Upper lobe of left lung (tissue), 6 donors: ENCODE results near the gene AR. TPM values are rescaled to one million over a fixed set of nuclear protein-coding genes. Genes with fewer than 3 reads are reported as not detected.

Experiments
- ATAC-seq, 2 donors: fragments of 200-7000 bp; cut with Tn5 transposase; one replicate each; pipeline ENCODE4 v1.9.1; 2022; ENCODE audit warnings: mild to moderate bottlenecking in 2 of 2, moderate library complexity in 2 of 2; ENCODE audit not compliant: low FRiP score in 2 of 2
- DNase-seq, 2 donors: peaks; one replicate each; pipeline ENCODE4 v3.0.0-alpha.2; 2019 to 2020
- H3K27ac ChIP-seq, 4 donors: fragments of 200-600 bp; sonication (generic); one replicate each; pipeline ENCODE4 v1.5.1; 2016 to 2019
- H3K27me3 ChIP-seq, 4 donors: fragments of 200-600 bp; sonication (generic); one replicate each; pipeline ENCODE4 v1.5.1; 2017 to 2019
- H3K36me3 ChIP-seq, 4 donors: fragments of 200-600 bp; sonication (generic); one replicate each; pipeline ENCODE4 v1.5.1; 2016 to 2019
- H3K4me1 ChIP-seq, 4 donors: fragments of 200-600 bp; sonication (generic); one replicate each; pipeline ENCODE4 v1.5.1; 2018 to 2019
- H3K4me3 ChIP-seq, 4 donors: fragments of 200-600 bp; sonication (generic); one replicate each; pipeline ENCODE4 v1.5.1; 2017 to 2019; ENCODE audit warnings: mild to moderate bottlenecking in 2 of 4, moderate library complexity in 1 of 4
- H3K9me3 ChIP-seq, 4 donors: fragments of 200-600 bp; sonication (generic); one replicate each; pipeline ENCODE4 v1.5.1; 2018 to 2019
- CTCF ChIP-seq, 6 experiments: fragments of 450-650 bp in 4 of 6; fragments of 200-600 bp in 2 of 6; sonication (generic) in 2 of 6; IDR thresholded peaks; one replicate each; pipeline ENCODE4 v1.5.1; 2016 to 2019; ENCODE audit warnings: antibody characterized with exemption in 6 of 6
- EP300 ChIP-seq, 4 donors: sonication (generic); formaldehyde crosslinking; IDR thresholded peaks; one replicate each; pipeline ENCODE4 v1.5.1; 2017; ENCODE audit warnings: antibody characterized with exemption in 4 of 4, control low read depth in 2 of 4
- POLR2A ChIP-seq, 4 donors: fragments of 450-650 bp; IDR thresholded peaks; one replicate each; pipeline ENCODE4 v1.5.1; 2016 to 2017; ENCODE audit warnings: antibody characterized with exemption in 4 of 4, mild to moderate bottlenecking in 2 of 4
- POLR2AphosphoS5 ChIP-seq, 2 donors: sonication (generic); formaldehyde crosslinking; IDR thresholded peaks; one replicate each; pipeline ENCODE4 v1.5.1; 2017; ENCODE audit warnings: antibody characterized with exemption in 2 of 2
- WGBS, 2 donors: methylation state at CpG; one replicate each; pipeline ENCODE4 v1.1.5; 2017 to 2018; 5-methylcytosine and 5-hydroxymethylcytosine counted together
- total RNA-seq, 6 donors: library from RNA; depleted of rRNA in 4 of 6; stranded (reverse); fragments of >200 nt in 4 of 6; gene quantifications; one replicate each; pipeline versions ENCODE4 v1.1.0 to v1.2.1, GENCODE V29; 2016 to 2021
- donor health status: DM: no; HTN: no; CAD: no; lungs with moderate emphysema.
- donor health status: DM: no; HTN: yes; CAD: no; lungs with severe emphysema.

AR gene
- total RNA-seq, 6 donors from 2014 or later: 2.0 to 5.8 (median 2.6) TPM

GRCh38 chrX:67697452-67697851, 153.6 kb downstream of the AR start:
- H3K9me3 ChIP-seq: no peaks in the 10 kb centered on the region
- DNase-seq (no peak), ATAC-seq (no peak)
- H3K27ac ChIP-seq: no peak overlapping the region
- no peaks in the 10 kb centered on the region for H3K27me3 ChIP-seq
- TF ChIP-seq POLR2AphosphoS5 (IDR thresholded peaks at IDR 0.05) (no peak), POLR2A (IDR thresholded peaks at IDR 0.05) (no peak), CTCF (IDR thresholded peaks at IDR 0.05) (no peak), EP300 (IDR thresholded peaks at IDR 0.05) (no peak)
- no peaks in the 10 kb centered on the region for H3K4me1 ChIP-seq
- no peak overlapping the region for H3K4me3 ChIP-seq
- no peaks in the 10 kb centered on the region for H3K36me3 ChIP-seq

DNA sequence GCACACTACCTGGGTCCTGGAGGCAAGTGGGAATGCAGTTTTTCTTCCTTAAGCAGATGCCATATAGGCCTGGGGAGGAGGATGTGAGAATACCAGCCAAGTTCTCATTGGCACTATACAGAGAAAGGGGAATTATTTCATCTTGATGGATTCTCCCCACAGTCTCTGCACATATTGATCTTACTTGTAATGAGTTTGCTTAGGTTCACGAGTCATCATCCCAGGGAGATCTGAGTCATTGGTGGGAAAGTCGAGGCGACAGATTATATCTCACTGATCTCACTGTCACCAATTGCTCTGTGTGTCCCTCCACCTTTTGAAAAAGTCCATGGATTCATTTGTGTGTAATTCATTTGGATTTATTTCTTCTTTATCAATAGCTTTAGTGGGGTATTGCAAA, 156.8 kb downstream of the AR start:
- Histone ChIP-seq H3K4me1 (no peaks in the 10 kb centered on the region), H3K36me3 (no peaks in the 10 kb centered on the region), H3K27me3 (no peaks in the 10 kb centered on the region), H3K9me3 (no peaks in the 10 kb centered on the region), H3K27ac (no peak overlapping the region), H3K4me3 (no peak overlapping the region)
- WGBS, 2 donors: 78 to 100% methylated on average over 3 of the region's 3 CpGs
- TF ChIP-seq POLR2AphosphoS5 (IDR thresholded peaks at IDR 0.05) (no peak), POLR2A (IDR thresholded peaks at IDR 0.05) (no peak), CTCF (IDR thresholded peaks at IDR 0.05) (no peak), EP300 (IDR thresholded peaks at IDR 0.05) (no peak)
- DNase-seq: no peak
- no peak for ATAC-seq

GRCh38 chrX:67714004-67714403, 170.2 kb downstream of the AR start:
- no peaks in the 10 kb centered on the region for H3K27me3 ChIP-seq
- ATAC-seq: no peak
- no peak overlapping the region for H3K27ac ChIP-seq
- H3K9me3 ChIP-seq: peaks cover 0 to 7% (median 0%) of the 10 kb centered on the region in 4 donors
- H3K36me3 ChIP-seq: no peaks in the 10 kb centered on the region
- DNase-seq: no peak
- H3K4me3 ChIP-seq: no peak overlapping the region
- no peak for TF ChIP-seq CTCF (IDR thresholded peaks at IDR 0.05)
- TF ChIP-seq POLR2A (IDR thresholded peaks at IDR 0.05): no peak
- no peak for TF ChIP-seq POLR2AphosphoS5 (IDR thresholded peaks at IDR 0.05)
- no peak for TF ChIP-seq EP300 (IDR thresholded peaks at IDR 0.05)
- WGBS, 2 donors: 57 to 91% methylated on average over 1 of the region's 1 CpG
- no peaks in the 10 kb centered on the region for H3K4me1 ChIP-seq

- H3K4me1 ChIP-seq: no peaks in the 10 kb centered on the region
- H3K36me3 ChIP-seq: no peaks in the 10 kb centered on the region
- no peak for ATAC-seq
- H3K27ac ChIP-seq: no peak overlapping the region
- H3K9me3 ChIP-seq: no peaks in the 10 kb centered on the region
- no peak for DNase-seq
- no peak overlapping the region for H3K4me3 ChIP-seq
- WGBS, 2 donors: 85 to 100% methylated on average over 1 to 4 of the region's 4 CpGs
- no peaks in the 10 kb centered on the region for H3K27me3 ChIP-seq
- TF ChIP-seq POLR2A (IDR thresholded peaks at IDR 0.05) (no peak), CTCF (IDR thresholded peaks at IDR 0.05) (no peak), POLR2AphosphoS5 (IDR thresholded peaks at IDR 0.05) (no peak), EP300 (IDR thresholded peaks at IDR 0.05) (no peak)
These were observed 173.8 kb downstream of the AR start for GRCh38 chrX:67717571-67717970.

DNA sequence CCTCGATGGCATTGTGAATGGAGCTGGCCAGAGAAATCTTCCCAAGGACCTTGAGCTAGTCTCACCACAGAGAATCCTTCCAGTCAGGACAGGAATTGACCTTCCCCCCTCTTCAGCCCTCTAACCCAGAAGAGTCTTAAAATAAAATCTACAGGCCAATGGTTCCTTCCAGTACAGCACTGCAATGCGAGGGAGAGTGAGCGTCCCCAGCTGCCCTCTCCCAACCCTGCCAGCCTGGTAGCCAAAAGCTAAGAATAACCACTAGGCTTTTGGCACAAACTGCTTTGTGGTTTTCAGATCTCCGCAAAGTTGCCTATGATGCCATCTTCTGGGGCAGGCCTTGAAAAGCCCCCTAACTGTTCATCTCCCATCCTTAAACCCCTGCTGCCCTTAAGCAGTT, 175.1 kb downstream of the AR start:
- no peaks in the 10 kb centered on the region for H3K27me3 ChIP-seq
- H3K9me3 ChIP-seq: no peaks in the 10 kb centered on the region
- no peak for DNase-seq
- WGBS, 2 donors: 53 to 73% methylated on average over 3 to 4 of the region's 4 CpGs
- TF ChIP-seq POLR2A (IDR thresholded peaks at IDR 0.05): no peak
- TF ChIP-seq CTCF (IDR thresholded peaks at IDR 0.05): no peak
- TF ChIP-seq POLR2AphosphoS5 (IDR thresholded peaks at IDR 0.05): no peak
- TF ChIP-seq EP300 (IDR thresholded peaks at IDR 0.05): no peak
- H3K4me3 ChIP-seq: no peak overlapping the region
- H3K36me3 ChIP-seq: no peaks in the 10 kb centered on the region
- ATAC-seq: no peak
- peaks cover 0 to under 1% (median 0%) of the 10 kb centered on the region in 4 donors for H3K4me1 ChIP-seq
- H3K27ac ChIP-seq: no peak overlapping the region
